Liver (tissue), 3 donors: Measurements from ENCODE around the gene NXPH1.

ENCODE experiments used
- JUND ChIP-seq, 2 donors: IDR thresholded peaks; 2 replicates each; pipeline ENCODE4 v1.6.1; 2016; ENCODE audit warnings: antibody characterized with exemption in 2 of 2
- RAD21 ChIP-seq, 2 donors: IDR thresholded peaks; 2 replicates each; pipeline ENCODE4 v1.6.1; 2016; ENCODE audit warnings: antibody characterized with exemption in 2 of 2, mild to moderate bottlenecking in 2 of 2
- RXRA ChIP-seq, 2 donors: IDR thresholded peaks; 2 replicates each; pipeline ENCODE4 v1.6.1; 2017 to 2018; ENCODE audit warnings: antibody characterized with exemption in 2 of 2, mild to moderate bottlenecking in 1 of 2
- SP1 ChIP-seq: IDR thresholded peaks from 2 replicates; pipeline ENCODE4 v1.6.1; 2018; ENCODE audit warnings: antibody characterized with exemption, mild to moderate bottlenecking
- TAF1 ChIP-seq: conservative IDR thresholded peaks from 2 replicates; pipeline ENCODE4 v1.6.1; 2016; ENCODE audit warnings: antibody characterized with exemption, mild to moderate bottlenecking
- TF ChIP-seq, protein P1 (sequence below): fragments of 150-350 bp; IDR thresholded peaks from 2 replicates; pipeline ENCODE4 v1.5.1; 2017; ENCODE audit warnings: improper control_type of control experiment, low read depth, low read length; ENCODE audit not compliant: missing input control
- TF ChIP-seq, protein P2 (sequence below): IDR thresholded peaks from 2 replicates; pipeline ENCODE4 v1.6.1; 2016; ENCODE audit warnings: antibody characterized with exemption
- donor health status: healthy.
- donor health status: healthy.

DNA sequence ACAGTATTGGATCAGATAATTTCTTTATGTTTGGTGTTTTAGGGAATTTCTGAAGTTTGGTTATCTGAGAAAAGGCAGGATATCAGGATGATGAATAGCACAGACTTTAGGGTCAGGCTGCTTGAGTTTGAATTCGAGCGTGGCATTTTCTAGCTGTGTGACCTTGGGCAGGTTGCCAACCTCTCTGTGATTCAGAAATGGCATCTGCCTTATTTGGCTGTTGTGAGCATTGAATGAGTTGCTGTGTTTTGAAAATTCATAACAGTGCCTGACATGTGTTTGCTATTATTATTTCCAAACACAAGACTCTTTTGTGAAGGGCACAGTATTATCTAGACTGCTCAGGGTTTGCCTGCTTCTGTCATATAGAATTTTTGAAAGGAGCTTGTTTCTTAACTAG is 66.9 kb downstream of the NXPH1 start:
- no peak for TF ChIP-seq SP1
- TF ChIP-seq, protein P1, sequence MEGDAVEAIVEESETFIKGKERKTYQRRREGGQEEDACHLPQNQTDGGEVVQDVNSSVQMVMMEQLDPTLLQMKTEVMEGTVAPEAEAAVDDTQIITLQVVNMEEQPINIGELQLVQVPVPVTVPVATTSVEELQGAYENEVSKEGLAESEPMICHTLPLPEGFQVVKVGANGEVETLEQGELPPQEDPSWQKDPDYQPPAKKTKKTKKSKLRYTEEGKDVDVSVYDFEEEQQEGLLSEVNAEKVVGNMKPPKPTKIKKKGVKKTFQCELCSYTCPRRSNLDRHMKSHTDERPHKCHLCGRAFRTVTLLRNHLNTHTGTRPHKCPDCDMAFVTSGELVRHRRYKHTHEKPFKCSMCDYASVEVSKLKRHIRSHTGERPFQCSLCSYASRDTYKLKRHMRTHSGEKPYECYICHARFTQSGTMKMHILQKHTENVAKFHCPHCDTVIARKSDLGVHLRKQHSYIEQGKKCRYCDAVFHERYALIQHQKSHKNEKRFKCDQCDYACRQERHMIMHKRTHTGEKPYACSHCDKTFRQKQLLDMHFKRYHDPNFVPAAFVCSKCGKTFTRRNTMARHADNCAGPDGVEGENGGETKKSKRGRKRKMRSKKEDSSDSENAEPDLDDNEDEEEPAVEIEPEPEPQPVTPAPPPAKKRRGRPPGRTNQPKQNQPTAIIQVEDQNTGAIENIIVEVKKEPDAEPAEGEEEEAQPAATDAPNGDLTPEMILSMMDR: no peak
- no peak for TF ChIP-seq JUND (IDR thresholded peaks at IDR 0.05)
- no peak for TF ChIP-seq RAD21 (IDR thresholded peaks at IDR 0.05)
- no peak for TF ChIP-seq RXRA (IDR thresholded peaks at IDR 0.05)
- TF ChIP-seq TAF1: no peak
- TF ChIP-seq, protein P2, sequence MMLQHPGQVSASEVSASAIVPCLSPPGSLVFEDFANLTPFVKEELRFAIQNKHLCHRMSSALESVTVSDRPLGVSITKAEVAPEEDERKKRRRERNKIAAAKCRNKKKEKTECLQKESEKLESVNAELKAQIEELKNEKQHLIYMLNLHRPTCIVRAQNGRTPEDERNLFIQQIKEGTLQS: no peak
